GM19467 (cell line): ENCODE measurements around the gene DGKG.

Experiments
- ATAC-seq: cut with Tn5 transposase; IDR thresholded peaks from one replicate; pipeline ENCODE4 v1.9.1; 2021; ENCODE audit warnings: mild to moderate bottlenecking, moderate library complexity; ENCODE audit not compliant: unreplicated experiment

DGKG gene

GRCh38 chr3:186361762-186362536 is at the start of gene DGKG:
Gene DGKG (minus strand): TSS chr3:186362234. CDS start chr3:186320459, 41,775 bp downstream.
- peak; percentile 62 for ATAC-seq

GRCh38 chr3:186411089-186411488 is 49.1 kb upstream of the DGKG start:
- ATAC-seq, result no peak

GRCh38 chr3:186406669-186407635 is 44.9 kb upstream of the DGKG start:
- no peak for ATAC-seq

GRCh38 chr3:186401556-186401955 is 39.5 kb upstream of the DGKG start:
- no peak for ATAC-seq

- no peak for ATAC-seq
These were observed 38.6 kb upstream of the DGKG start for GRCh38 chr3:186400662-186401061.

- no peak for ATAC-seq
These were observed 38.0 kb upstream of the DGKG start for GRCh38 chr3:186400026-186400425.

GRCh38 chr3:186394566-186395217 is 32.7 kb upstream of the DGKG start:
- ATAC-seq, result no peak

- no peak for ATAC-seq
These were observed 25.0 kb upstream of the DGKG start for GRCh38 chr3:186386883-186387560.

- ATAC-seq, result no peak
These were observed 24.0 kb upstream of the DGKG start for GRCh38 chr3:186385856-186386602.

- ATAC-seq, result no peak
These were observed 21.3 kb upstream of the DGKG start for GRCh38 chr3:186383026-186383993.

- no peak for ATAC-seq
These were observed 20.3 kb upstream of the DGKG start for GRCh38 chr3:186382217-186382885.

GRCh38 chr3:186381424-186382216 is 19.6 kb upstream of the DGKG start:
- no peak for ATAC-seq

- no peak for ATAC-seq
These were observed 18.8 kb upstream of the DGKG start for GRCh38 chr3:186380622-186381380.

GRCh38 chr3:186375443-186375842 is 13.4 kb upstream of the DGKG start:
- ATAC-seq, result no peak

- ATAC-seq, result no peak
These were observed 12.3 kb upstream of the DGKG start for GRCh38 chr3:186374376-186374775.

- ATAC-seq, result no peak
These were observed 7.2 kb upstream of the DGKG start for GRCh38 chr3:186369217-186369616.

- ATAC-seq, result no peak
These were observed 6.7 kb upstream of the DGKG start for GRCh38 chr3:186368717-186369116.
